Peyer's patch (tissue), 4 donors: ENCODE results near the gene CDC26. TPM values are rescaled to one million over a fixed set of nuclear protein-coding genes. Genes with fewer than 3 reads are reported as not detected.

Source experiments
- DNase-seq, 3 donors: peaks; one replicate each; pipeline ENCODE4 v3.0.0-alpha.2; 2017 to 2019
- H3K27ac ChIP-seq, 4 donors: fragments of 200-600 bp; sonication (generic); one replicate each; pipeline ENCODE4 v1.5.1; 2016 to 2019
- H3K27me3 ChIP-seq, 2 donors: fragments of 200-600 bp; sonication (generic); one replicate each; pipeline ENCODE4 v1.5.1; 2019
- H3K36me3 ChIP-seq, 3 donors: fragments of 200-600 bp; sonication (generic); one replicate each; pipeline ENCODE4 v1.5.1; 2016 to 2019
- H3K4me1 ChIP-seq, 4 donors: fragments of 200-600 bp; sonication (generic); one replicate each; pipeline ENCODE4 v1.5.1; 2016 to 2019
- H3K4me3 ChIP-seq, 4 donors: fragments of 200-600 bp; sonication (generic); 1 replicate in 3 of 4; 2 replicates in 1 of 4; pipeline ENCODE4 v1.5.1; 2016 to 2019; ENCODE audit warnings: mild to moderate bottlenecking in 1 of 4
- H3K9me3 ChIP-seq, 4 donors: fragments of 200-600 bp; sonication (generic); one replicate each; pipeline ENCODE4 v1.5.1; 2016 to 2019; ENCODE audit warnings: mild to moderate bottlenecking in 1 of 4
- CTCF ChIP-seq, 6 experiments: fragments of 450-650 bp in 4 of 6; fragments of 200-600 bp in 2 of 6; sonication (generic) in 1 of 6; IDR thresholded peaks; one replicate each; pipeline ENCODE4 v1.5.1; 2017 to 2019; ENCODE audit warnings: antibody characterized with exemption in 6 of 6, mild to moderate bottlenecking in 3 of 6, moderate library complexity in 1 of 6
- POLR2A ChIP-seq, 2 donors: fragments of 450-650 bp; IDR thresholded peaks; one replicate each; pipeline ENCODE4 v1.5.1; 2017; ENCODE audit warnings: antibody characterized with exemption in 2 of 2, mild to moderate bottlenecking in 2 of 2, moderate library complexity in 2 of 2
- total RNA-seq, 4 donors: library from RNA; depleted of rRNA; stranded (reverse); fragments of >200 nt; gene quantifications; one replicate each; pipeline ENCODE4 v1.1.0, GENCODE V29; 2016

CDC26 gene
- total RNA-seq, 4 donors from 2014 or later: 13.6 to 28.4 (median 25.0) TPM

DNA sequence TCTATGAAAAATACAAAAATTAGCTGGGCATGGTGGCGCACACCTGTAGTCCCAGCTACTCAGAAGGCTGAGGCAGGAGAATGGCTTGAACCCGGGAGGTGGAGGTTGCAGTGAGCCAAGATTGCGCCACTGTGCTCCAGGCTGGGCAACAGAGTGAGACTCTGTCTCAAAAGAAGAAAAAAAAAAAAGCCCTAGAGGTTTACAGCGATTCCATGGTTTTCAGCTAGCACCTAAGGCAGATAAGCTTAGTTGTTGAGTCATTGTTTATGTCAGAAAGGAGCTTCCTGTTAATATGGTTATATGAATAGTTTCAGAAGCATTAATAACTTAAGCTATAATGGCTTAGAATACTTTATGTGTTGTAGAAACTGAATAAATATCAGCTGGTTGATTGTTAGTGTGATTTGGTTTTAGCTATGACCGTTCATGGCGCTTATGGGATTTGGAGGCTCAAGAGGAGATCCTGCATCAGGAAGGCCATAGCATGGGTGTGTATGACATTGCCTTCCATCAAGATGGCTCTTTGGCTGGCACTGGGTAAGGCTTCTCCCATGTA, 14.8 kb upstream of the CDC26 start:
- Histone ChIP-seq H3K4me3 (no peak overlapping the region), H3K27me3 (no peaks in the 10 kb centered on the region), H3K9me3 (no peaks in the 10 kb centered on the region), H3K27ac (peak overlapping the region in 1 of 4 donors; percentile 21), H3K4me1 (peaks cover 0 to 16% (median 0%) of the 10 kb centered on the region in 4 donors), H3K36me3 (peaks cover 0 to 83% (median 0%) of the 10 kb centered on the region in 3 donors)
- DNase-seq: no peak
- TF ChIP-seq CTCF (IDR thresholded peaks at IDR 0.05) (no peak), POLR2A (IDR thresholded peaks at IDR 0.05) (no peak)

DNA sequence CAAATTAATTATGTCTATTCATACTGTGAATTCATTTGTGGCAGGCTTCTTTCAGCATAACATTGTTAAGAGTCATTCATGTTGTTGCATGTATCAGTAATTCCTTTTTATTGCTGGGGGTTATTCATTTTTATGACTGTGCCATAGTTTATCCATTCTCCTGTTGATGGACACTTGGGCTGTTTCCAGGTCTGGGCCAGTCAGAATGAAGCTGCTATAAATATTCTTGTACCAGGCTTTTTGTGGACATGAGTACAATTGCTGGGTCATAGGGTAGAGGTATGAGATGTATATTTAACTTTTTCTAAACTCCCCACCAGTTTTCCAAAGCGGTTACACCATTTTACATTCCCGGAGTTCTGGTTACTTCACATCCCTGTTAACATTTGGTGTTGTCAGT, 13.7 kb upstream of the CDC26 start:
- Histone ChIP-seq H3K4me3 (no peak overlapping the region), H3K9me3 (no peaks in the 10 kb centered on the region), H3K36me3 (peaks cover 0 to 93% (median 0%) of the 10 kb centered on the region in 3 donors), H3K4me1 (peaks cover 0 to 16% (median 0%) of the 10 kb centered on the region in 4 donors), H3K27me3 (no peaks in the 10 kb centered on the region), H3K27ac (peak overlapping the region in 1 of 4 donors; percentile 58)
- DNase-seq: peak in 1 of 3 donors; percentile 75
- no peak for TF ChIP-seq POLR2A (IDR thresholded peaks at IDR 0.05)
- no peak for TF ChIP-seq CTCF (IDR thresholded peaks at IDR 0.05)

DNA sequence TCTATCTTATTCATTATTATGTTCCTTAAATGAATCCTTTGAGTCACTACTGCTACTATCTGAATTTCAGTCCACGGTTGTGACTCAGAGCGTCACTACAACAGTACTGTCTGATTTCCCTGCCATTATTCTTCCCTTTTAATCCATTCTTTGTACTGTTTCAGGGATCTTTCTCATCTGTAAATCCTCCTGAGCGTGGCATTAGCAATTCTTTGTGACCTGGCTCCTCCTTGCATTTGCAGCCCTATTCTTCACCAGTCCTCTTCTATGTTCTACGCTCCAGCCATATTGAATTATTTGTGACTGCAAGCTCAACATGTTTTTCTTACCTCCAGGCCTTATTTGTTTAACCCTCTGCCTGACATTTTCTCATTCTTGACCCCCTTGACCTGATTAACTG, 6.0 kb upstream of the CDC26 start:
- H3K27me3 ChIP-seq: no peaks in the 10 kb centered on the region
- no peak for DNase-seq
- H3K4me1 ChIP-seq: peaks cover 0 to 13% (median 0%) of the 10 kb centered on the region in 4 donors
- H3K36me3 ChIP-seq: peaks cover 0 to 81% (median 0%) of the 10 kb centered on the region in 3 donors
- no peaks in the 10 kb centered on the region for H3K9me3 ChIP-seq
- no peak overlapping the region for H3K27ac ChIP-seq
- TF ChIP-seq CTCF (IDR thresholded peaks at IDR 0.05): no peak
- TF ChIP-seq POLR2A (IDR thresholded peaks at IDR 0.05): no peak
- H3K4me3 ChIP-seq: no peak overlapping the region

DNA sequence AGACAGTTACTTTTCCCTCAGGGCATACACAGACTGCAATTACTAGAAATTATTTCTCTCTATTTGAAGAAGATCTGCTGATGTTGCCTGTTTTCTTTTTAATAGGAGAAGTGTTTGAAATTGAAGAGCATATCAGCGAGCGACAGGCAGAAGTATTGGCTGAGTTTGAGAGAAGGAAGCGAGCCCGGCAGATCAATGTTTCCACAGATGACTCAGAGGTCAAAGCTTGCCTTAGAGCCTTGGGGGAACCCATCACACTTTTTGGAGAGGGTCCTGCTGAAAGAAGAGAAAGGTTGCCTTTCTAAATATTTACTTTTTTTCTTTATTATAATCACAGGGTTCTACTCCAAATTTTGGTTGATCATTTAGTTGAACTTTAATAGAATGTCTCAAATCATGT, 3.5 kb upstream of the CDC26 start:
- H3K4me1 ChIP-seq: peaks cover 0 to 16% (median 0%) of the 10 kb centered on the region in 4 donors
- peaks cover 0 to 57% (median 0%) of the 10 kb centered on the region in 3 donors for H3K36me3 ChIP-seq
- H3K27ac ChIP-seq: no peak overlapping the region
- H3K9me3 ChIP-seq: no peaks in the 10 kb centered on the region
- no peak for DNase-seq
- H3K27me3 ChIP-seq: no peaks in the 10 kb centered on the region
- no peak overlapping the region for H3K4me3 ChIP-seq
- TF ChIP-seq CTCF (IDR thresholded peaks at IDR 0.05) (no peak), POLR2A (IDR thresholded peaks at IDR 0.05) (no peak)

DNA sequence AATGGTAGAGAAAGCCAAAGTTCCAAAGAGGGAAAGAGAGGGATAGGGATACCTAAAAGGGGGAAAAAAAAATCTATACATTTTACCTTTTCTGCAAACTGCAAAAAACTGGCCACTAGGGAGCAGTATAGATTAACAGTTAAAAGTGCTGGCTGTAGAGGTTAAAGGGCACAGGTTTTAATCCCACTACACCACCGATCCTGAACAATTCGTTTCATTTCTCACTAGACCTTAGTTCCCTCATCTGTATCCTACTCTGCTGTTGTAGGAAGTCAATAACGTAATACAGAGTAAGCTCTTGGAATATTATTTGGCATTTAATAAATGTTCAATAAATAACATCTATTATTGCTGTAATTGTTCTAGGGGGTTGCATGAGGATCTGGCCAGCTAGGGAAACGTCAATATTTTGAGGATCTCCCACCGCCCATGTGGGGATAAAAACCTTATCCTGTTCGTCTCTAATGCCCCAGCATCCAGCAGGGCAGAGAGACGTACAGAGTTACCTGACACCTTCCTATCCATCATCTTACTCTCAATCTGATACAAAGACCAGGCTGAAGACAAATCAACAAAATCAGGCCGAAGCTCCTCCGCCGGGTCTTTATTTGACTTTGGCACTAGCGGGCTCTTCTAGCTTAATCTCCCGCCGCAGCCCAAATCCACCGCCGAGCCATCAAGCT, 757 bp downstream of the CDC26 start:
- Histone ChIP-seq H3K4me3 (peak overlapping the region; percentile 72 to 85 (median 78)), H3K27ac (peak overlapping the region; percentile 79 to 95 (median 90)), H3K4me1 (peaks cover 0 to 16% (median 0%) of the 10 kb centered on the region in 4 donors), H3K27me3 (no peaks in the 10 kb centered on the region), H3K36me3 (peaks cover 0 to 50% (median 0%) of the 10 kb centered on the region in 3 donors), H3K9me3 (no peaks in the 10 kb centered on the region)
- DNase-seq: no peak
- no peak for TF ChIP-seq POLR2A (IDR thresholded peaks at IDR 0.05)
- TF ChIP-seq CTCF (IDR thresholded peaks at IDR 0.05): peak; percentile 72 to 86 (median 83)
